Measurements from ENCODE around the gene VAV2. TPM values are rescaled to one million over a fixed set of nuclear protein-coding genes. Genes with fewer than 3 reads are reported as not detected.

Gene VAV2
- total and polyA plus RNA-seq, 9 of the 15 experiments (the other 6 are each of a cell fraction or from before 2014, with no cell fraction given): 0.01 to 2.7 (median 1.0) TPM; not detected in 1

- intact Hi-C loops (cut with micrococcal nuclease): no loop called here
- Histone ChIP-seq H3K4me3 (no peak overlapping the region), H3K9me1 (ENCODE audit: control insufficient read depth, insufficient read depth, low read length) (no peaks in the 10 kb centered on the region), H4K20me1 (replicated peaks; ENCODE audit: control insufficient read depth, insufficient read depth, low read length) (peaks cover 15% of the 10 kb centered on the region), H3K79me2 (ENCODE audit: control insufficient read depth, insufficient read depth, low read length) (no peaks in the 10 kb centered on the region), H3K4me2 (ENCODE audit: insufficient read depth, low read length) (no peak overlapping the region), H3K9ac (ENCODE audit: insufficient read depth in 1 of 2, low read depth in 2 of 2, low read length in 2 of 2) (no peak overlapping the region), H2AFZ (ENCODE audit: low read depth, low read length) (no peak overlapping the region), H3K36me3 (ENCODE audit: control insufficient read depth, insufficient read depth, low read length) (no peaks in the 10 kb centered on the region), H3K27me3 (ENCODE audit: control insufficient read depth in 2 of 2, insufficient read depth in 2 of 2, low read length in 2 of 2) (peaks cover 26 to 82% of the 10 kb centered on the region in 2 experiments; a peak in 4 of 5 replicates), H3K9me3 (replicated peaks; ENCODE audit: control insufficient read depth, insufficient read depth, low read depth, low read length) (no peaks in the 10 kb centered on the region), H3K27ac (ENCODE audit: extremely low read depth, low read depth, low read length) (no peak overlapping the region), H3K4me1 (replicated peaks in 1 of 2; ENCODE audit: control insufficient read depth in 2 of 2, insufficient read depth in 2 of 2, low read length in 2 of 2) (peaks cover 0 to 14% of the 10 kb centered on the region in 2 experiments; a peak in 2 of 5 replicates)
- no peak for DNase-seq (ENCODE audit: extremely low read depth in 1 of 4, low spot score in 3 of 4)
- ChIA-PET POLR2A (interaction anchor here (0.6 to 0.7 kb wide), 2 partner anchors 127 to 1420 kb away, joined by 3 read pairs; no protein-coding TSS in a partner anchor), CTCF (ENCODE audit: low intra/inter-chr PET ratio) (no interaction called here)
- BruUV-seq (replicated peaks): no TSS peak
- TF ChIP-seq SLC30A9 (CRISPR knock-in tag; IDR thresholded peaks at IDR 0.05): no peak
- no peak for TF ChIP-seq BCL6 (CRISPR knock-in tag; IDR thresholded peaks at IDR 0.05)
- no peak for TF ChIP-seq CTCF (IDR thresholded peaks at IDR 0.05 in 2 of 3, conservative IDR thresholded peaks at IDR 0.05 in 1 of 3; ENCODE audit: insufficient read depth in 2 of 3, low read depth in 1 of 3, low read length in 3 of 3)
- TF ChIP-seq EP400 (IDR thresholded peaks at IDR 0.05): no peak
- no peak for TF ChIP-seq PHB (CRISPR knock-in tag; IDR thresholded peaks at IDR 0.05)
- no peak for TF ChIP-seq JUNB (CRISPR knock-in tag; conservative IDR thresholded peaks at IDR 0.05)
- TF ChIP-seq CHD2 (IDR thresholded peaks at IDR 0.05; ENCODE audit: low read depth, low read length): no peak
- TF ChIP-seq TAF15 (IDR thresholded peaks at IDR 0.05; ENCODE audit: low read depth, low read length): no peak
- TF ChIP-seq NR2C2 (CRISPR knock-in tag; IDR thresholded peaks at IDR 0.05): no peak
- no peak for TF ChIP-seq NR2C2 (tag; IDR thresholded peaks at IDR 0.05)
- ATAC-seq: no peak
- no peak for FAIRE-seq
- 3% methylated on average over 25 of the region's 31 CpGs for WGBS (ENCODE audit: insufficient coverage, low coverage, missing lambda C conversion rate)
- in situ Hi-C loops (cut with MboI): no loop called here
Observed at GRCh38 chr9:133906932-133907910, 84.9 kb downstream of the VAV2 start.

All from K562 (cell line).